Left cardiac atrium (tissue), 4 donors: ENCODE measurements around the gene TMEM63B. TPM values are rescaled to one million over a fixed set of nuclear protein-coding genes. Genes with fewer than 3 reads are reported as not detected.

Source experiments
- ATAC-seq, 2 donors: fragments of 200-7000 bp; cut with Tn5 transposase; one replicate each; pipeline ENCODE4 v1.9.1; 2020; ENCODE audit warnings: mild to moderate bottlenecking in 2 of 2, moderate library complexity in 2 of 2
- DNase-seq: peaks from one replicate; pipeline ENCODE4 v3.0.0-alpha.2; 2020
- intact Hi-C, 2 donors: fragments of 100-400 bp; cut with DNase I; formaldehyde crosslinking; loops; one replicate each; pipeline versions ENCODE4 v1.14.1 to v1.15.1; 2022 to 2023
- total RNA-seq, 2 donors: library from RNA; stranded (reverse); fragmentation: NEBNext Ultra II Directional; extraction: Animal tissue kit (Norgen Biotek cat#: 25700); gene quantifications; one replicate each; pipeline ENCODE4 v1.2.1, GENCODE V29; 2021
- donor health status: DM: no; HTN: yes; CAD: no.
- donor health status: DM: no; HTN: yes; CAD: no; lungs with severe emphysema.
- donor health status: DM: yes; HTN: yes; CAD: no.
- donor health status: Dilated cardiomyopathy.

Gene TMEM63B
- total RNA-seq, 2 donors from 2014 or later = 40.4 to 48.1 TPM

- intact Hi-C loops = no loop called here
- ATAC-seq (no peak), DNase-seq (no peak)
These were observed 71.3 kb downstream of the TMEM63B start for GRCh38 chr6:44198684-44199083.

- ATAC-seq (no peak), DNase-seq (no peak)
- intact Hi-C loops = no loop called here
These were observed 72.5 kb downstream of the TMEM63B start for GRCh38 chr6:44199883-44200282.

- DNase-seq = no peak
- ATAC-seq = no peak
- intact Hi-C loops = no loop called here
These were observed 73.8 kb downstream of the TMEM63B start for GRCh38 chr6:44201200-44201599.

DNA sequence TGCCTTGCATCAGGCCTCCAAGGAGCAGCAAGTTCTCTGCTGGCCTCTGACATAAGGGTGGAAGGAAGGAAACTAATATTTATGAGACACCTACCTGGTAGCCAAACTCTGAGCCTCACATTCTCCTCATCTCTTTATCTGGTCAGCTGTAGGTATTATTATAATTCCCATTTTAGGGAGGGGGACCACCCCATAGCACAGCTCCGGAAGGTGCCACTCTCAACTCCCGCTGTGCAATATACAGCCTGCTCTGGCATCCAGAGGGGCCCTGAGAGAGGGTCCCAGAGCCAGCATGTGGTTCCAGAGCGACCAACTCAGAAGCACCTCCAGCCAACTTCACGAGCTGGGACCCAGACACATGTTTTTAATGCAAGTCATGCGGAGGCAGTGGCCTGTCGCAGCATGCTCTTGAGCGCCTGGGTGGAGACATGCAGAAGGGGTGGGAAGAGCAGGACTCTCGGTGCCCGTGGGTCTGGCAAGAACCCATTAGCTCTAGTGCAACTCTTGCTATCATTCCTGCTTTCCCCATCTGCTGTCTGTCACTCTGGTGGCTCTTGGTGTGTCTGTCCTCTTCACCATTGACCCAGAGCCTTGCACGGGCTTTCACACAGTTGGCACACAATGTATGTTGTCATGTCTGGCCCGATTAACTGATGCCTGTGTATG, 74.4 kb downstream of the TMEM63B start:
- ATAC-seq (peak in 1 of 2 donors; percentile 74), DNase-seq (no peak)
- intact Hi-C loops = no loop called here

DNA sequence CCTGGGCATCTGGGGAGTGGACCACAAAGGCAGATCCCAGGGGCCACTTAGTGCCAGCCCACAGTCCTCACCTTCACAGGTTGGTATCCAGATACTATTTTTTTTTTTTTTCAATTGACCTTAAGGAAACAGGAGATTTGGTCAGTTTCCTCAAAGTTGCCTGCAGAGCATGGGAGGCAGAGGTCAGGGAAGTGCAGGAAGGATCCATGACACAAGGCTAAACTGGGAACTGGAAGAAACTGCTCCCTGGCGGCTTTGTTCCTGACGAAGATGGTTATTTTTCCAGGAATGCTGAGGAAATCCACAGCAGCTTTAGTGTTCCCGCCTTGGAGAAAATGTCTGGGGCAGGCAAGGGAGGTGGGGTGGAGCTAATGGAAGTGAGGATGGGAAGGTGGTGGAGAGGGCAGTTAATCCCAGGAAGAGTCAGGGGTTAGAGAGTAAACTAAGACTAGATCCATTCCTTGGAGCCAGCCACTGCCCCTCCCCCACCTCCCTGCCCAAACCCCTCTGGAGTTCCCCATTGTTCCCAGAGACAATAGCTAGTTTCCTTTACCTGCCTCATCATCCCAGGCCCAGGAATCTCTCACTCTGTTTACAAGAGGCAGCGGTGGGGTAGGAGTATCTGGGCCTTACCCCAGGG, 75.1 kb downstream of the TMEM63B start:
- no peak for DNase-seq
- intact Hi-C loops = no loop called here
- peak in 1 of 2 donors; percentile 53 for ATAC-seq

DNA sequence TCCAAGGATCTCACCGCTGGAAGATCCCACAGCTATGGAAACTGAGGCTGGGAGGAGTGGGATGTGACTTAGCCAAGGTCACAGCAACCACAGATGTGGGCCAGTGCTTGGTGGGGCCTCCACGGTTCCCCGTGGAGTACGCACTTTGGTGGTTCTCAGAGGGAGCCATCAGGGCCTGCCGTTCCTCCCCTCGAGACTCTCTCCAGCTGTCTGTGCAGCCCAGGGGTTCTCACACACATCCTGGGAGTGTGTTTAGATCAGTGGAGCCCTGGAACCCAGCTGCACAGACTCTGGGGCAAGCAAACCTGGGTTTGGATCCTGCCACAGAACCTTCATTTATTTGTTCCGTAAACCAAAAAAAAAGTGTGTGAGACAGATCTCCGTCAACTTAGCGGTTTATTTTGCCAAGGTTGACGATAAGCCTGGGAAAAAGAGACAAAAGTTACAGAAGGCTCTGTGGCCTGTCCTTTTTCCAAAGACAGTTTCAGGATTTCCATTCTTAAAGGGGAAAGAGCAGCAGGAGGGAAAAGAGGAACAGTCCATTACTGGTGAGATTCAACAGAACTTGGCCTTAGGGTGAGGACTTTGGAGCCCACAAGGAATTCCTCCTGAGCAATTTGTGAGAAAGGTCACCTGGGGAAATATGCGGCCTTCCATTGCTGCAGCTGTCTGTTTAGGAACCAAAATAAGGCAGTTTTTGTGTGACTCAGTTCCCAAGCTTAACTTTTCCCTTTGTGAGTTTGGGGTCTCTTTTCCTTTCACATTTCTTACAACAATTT, 75.8 kb downstream of the TMEM63B start:
- DNase-seq (no peak), ATAC-seq (peak in 1 of 2 donors; percentile 36)
- intact Hi-C loops = no loop called here

DNA sequence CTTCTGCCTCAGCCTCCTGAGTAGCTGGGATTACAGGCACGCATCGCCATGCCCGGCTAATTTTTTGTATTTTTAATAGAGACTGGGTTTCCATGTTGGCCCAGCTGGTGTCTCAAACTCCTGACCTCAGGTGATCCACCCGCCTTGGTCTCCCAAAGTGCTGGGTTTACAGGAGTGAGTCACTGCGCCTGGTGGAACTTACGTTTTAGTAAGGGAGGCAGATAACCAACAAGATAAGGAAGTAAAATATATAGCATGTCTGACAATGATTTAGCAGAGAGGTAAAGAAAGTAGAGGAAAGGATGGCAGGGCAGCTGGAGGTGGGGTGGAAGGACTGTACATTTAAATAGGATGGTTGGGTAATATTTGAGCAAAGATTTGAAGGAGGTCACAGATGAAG, 76.6 kb downstream of the TMEM63B start:
- intact Hi-C loops = no loop called here
- ATAC-seq (no peak), DNase-seq (no peak)

Other genes with a start within 250 kb of the TMEM63B start
- gene MRPL14, start 102 bp upstream of the TMEM63B start, total RNA-seq = 10 to 100 TPM; 32.4 to 41.2 TPM
- gene CAPN11, start 31.3 kb downstream of the TMEM63B start, total RNA-seq = under 1 TPM; 0.39 to 0.97 TPM
- gene MYMX, start 89.4 kb downstream of the TMEM63B start, total RNA-seq = 1 to 10 TPM; 2.4 to 3.8 TPM
- gene SLC29A1, start 96.0 kb downstream of the TMEM63B start, total RNA-seq = 100 to 1,000 TPM; 115 to 130 TPM
- 100 to 1,000 TPM; 657 to 662 TPM for gene HSP90AB1, start 119.5 kb downstream of the TMEM63B start, total RNA-seq
- gene SLC35B2, start 130.0 kb downstream of the TMEM63B start, total RNA-seq = 10 to 100 TPM; 23.3 to 29.9 TPM
- 1 to 10 TPM; 3.8 to 5.8 TPM for gene NFKBIE, start 138.0 kb downstream of the TMEM63B start, total RNA-seq
- gene TMEM151B, start 142.9 kb downstream of the TMEM63B start, total RNA-seq = under 1 TPM in 1 of 2 donors, not detected in 1; 0.05 TPM
- gene AARS2, start 185.8 kb downstream of the TMEM63B start, total RNA-seq = 1 to 10 TPM; 8.2 to 9.6 TPM
- gene SPATS1, start 215.1 kb downstream of the TMEM63B start, total RNA-seq = not detected